NOMO-1 treated with dmso at 0.1 percent for 144 hours (cell line): ENCODE measurements around the gene CCDC152.
"Not testable (repeated sequence)": the region's sequence is repeated elsewhere in the genome, so short reads cannot be mapped to it uniquely, and the experiment has no call there.

ENCODE experiments used
- DNase-seq: peaks from one replicate; lab custom pipeline; 2025; ENCODE audit not compliant: unreplicated experiment; lab: John Stamatoyannopoulos, UW

CCDC152 gene

DNA sequence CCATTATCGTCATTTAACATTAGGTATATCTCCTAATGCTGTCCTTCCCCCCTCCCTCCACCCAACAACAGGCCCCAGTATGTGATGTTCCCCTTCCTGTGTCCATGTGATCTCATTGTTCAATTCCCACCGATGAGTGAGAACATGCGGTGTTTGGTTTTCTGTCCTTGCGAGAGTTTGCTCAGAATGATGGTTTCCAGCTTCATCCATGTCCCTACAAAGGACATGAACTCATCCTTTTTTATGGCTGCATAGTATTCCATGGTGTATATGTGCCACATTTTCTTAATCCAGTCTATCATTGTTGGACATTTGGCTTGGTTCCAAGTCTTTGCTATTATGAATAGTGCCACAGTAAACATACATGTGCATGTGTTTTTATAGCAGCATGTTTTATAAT is 87.8 kb downstream of the CCDC152 start:
- DNase-seq: not testable (repeated sequence)

DNA sequence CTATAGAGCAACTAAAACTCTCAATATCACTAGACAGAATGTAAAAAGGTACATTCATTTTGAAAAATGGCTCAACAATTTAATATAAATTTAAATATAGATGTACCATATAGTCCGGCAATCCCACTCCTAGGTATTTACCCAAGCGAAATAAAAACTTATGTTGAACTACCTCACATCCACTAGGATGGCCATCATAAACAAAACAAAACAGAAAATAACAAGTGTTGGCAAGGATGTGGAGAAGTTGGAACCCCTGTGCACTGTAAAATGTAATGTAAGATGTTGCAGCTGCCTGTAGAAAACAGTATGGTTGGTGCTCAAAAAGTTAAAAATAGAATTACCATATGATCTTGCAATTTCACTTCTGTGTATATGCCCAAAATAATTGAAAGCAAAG is 91.9 kb downstream of the CCDC152 start:
- DNase-seq: no peak

DNA sequence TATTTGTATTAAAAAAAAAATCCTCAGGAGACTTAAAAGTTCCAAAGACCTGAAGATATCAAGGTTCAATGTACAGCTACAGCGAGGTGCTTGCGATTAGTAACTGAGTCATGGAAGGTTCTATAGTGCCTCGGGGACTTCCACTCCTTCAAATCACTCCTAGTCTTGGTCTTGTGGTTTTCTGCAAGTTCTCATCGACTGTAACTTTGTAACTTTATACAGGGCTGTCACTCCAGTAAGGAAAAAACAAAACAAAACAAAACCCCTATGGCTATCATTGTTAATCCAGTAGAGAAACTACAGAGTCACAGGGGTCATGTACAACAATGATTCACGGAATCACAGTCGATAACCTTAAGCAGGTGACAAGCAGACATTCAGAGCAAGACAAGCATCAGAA is 94.9 kb downstream of the CCDC152 start:
- DNase-seq: no peak
